Sigmoid colon (tissue), 7 donors: ENCODE results near the gene DIPK1C. TPM values are rescaled to one million over a fixed set of nuclear protein-coding genes. Genes with fewer than 3 reads are reported as not detected.

Source experiments
- DNase-seq: peaks from one replicate; pipeline ENCODE4 v3.0.0-alpha.2; 2019
- H3K27ac ChIP-seq, 4 donors: fragments of 200-600 bp; sonication (generic); one replicate each; pipeline ENCODE4 v1.5.1; 2016 to 2019; ENCODE audit warnings: mild to moderate bottlenecking in 1 of 4
- H3K27me3 ChIP-seq, 3 donors: fragments of 200-600 bp; sonication (generic); one replicate each; pipeline ENCODE4 v1.5.1; 2019; ENCODE audit warnings: mild to moderate bottlenecking in 1 of 3
- H3K36me3 ChIP-seq, 4 donors: fragments of 200-600 bp; sonication (generic); one replicate each; pipeline ENCODE4 v1.5.1; 2016 to 2019
- H3K4me1 ChIP-seq, 4 donors: fragments of 200-600 bp; sonication (generic); one replicate each; pipeline ENCODE4 v1.5.1; 2017 to 2019
- H3K4me3 ChIP-seq, 4 donors: fragments of 200-600 bp; sonication (generic); one replicate each; pipeline ENCODE4 v1.5.1; 2017 to 2019; ENCODE audit warnings: mild to moderate bottlenecking in 2 of 4, moderate library complexity in 1 of 4
- H3K9me3 ChIP-seq, 4 donors: fragments of 200-600 bp in 3 of 4; sonication (generic) in 3 of 4; one replicate each; pipeline versions ENCODE4 v1.5.1 to v1.6.1; 2013 to 2019
- EP300 ChIP-seq, 4 donors: sonication (generic); formaldehyde crosslinking; IDR thresholded peaks; one replicate each; pipeline ENCODE4 v1.6.1; 2017; ENCODE audit warnings: antibody characterized with exemption in 4 of 4
- POLR2A ChIP-seq, 2 donors: fragments of 450-650 bp; IDR thresholded peaks; one replicate each; pipeline ENCODE4 v1.6.1; 2016; ENCODE audit warnings: antibody characterized with exemption in 2 of 2, mild to moderate bottlenecking in 2 of 2, moderate library complexity in 2 of 2
- POLR2AphosphoS5 ChIP-seq, 4 donors: sonication (generic); formaldehyde crosslinking; IDR thresholded peaks; one replicate each; pipeline ENCODE4 v1.6.1; 2017; ENCODE audit warnings: antibody characterized with exemption in 4 of 4
- WGBS, 2 donors: extraction: QIAGEN DNeasy Blood & Tissue Kit; methylation state at CpG; one replicate each; pipeline ENCODE4 v1.1.7; 2013; 5-methylcytosine and 5-hydroxymethylcytosine counted together
- intact Hi-C: fragments of 100-400 bp; cut with DNase I; formaldehyde crosslinking; loops from one replicate; pipeline ENCODE4 v1.15.1; 2023
- polyA plus RNA-seq, 3 donors: library from polyadenylated mRNA; stranded (reverse); fragments of 200-250 nt; gene quantifications; one replicate each; pipeline ENCODE4 v1.2.3, GENCODE V29; 2013
- total RNA-seq, 4 donors: library from RNA; depleted of rRNA; stranded (reverse); fragments of >200 nt; gene quantifications; one replicate each; pipeline ENCODE4 v1.1.0, GENCODE V29; 2016
- TF ChIP-seq, protein P1 (sequence below), 4 experiments: fragments of 450-650 bp in 3 of 4; fragments of 200-600 bp in 1 of 4; IDR thresholded peaks; one replicate each; pipeline ENCODE4 v1.5.1; 2016 to 2019; ENCODE audit warnings: antibody characterized with exemption in 4 of 4, mild to moderate bottlenecking in 3 of 4, moderate library complexity in 2 of 4
- donor health status: healthy with polysubstance abuse.
- donor health status: Bipolar disorder and iron deficiency.
- donor health status: healthy.

The DIPK1C gene
- total and polyA plus RNA-seq, 7 donors = 0.48 to 1.1 (median 0.95) TPM; not detected in 3

DNA sequence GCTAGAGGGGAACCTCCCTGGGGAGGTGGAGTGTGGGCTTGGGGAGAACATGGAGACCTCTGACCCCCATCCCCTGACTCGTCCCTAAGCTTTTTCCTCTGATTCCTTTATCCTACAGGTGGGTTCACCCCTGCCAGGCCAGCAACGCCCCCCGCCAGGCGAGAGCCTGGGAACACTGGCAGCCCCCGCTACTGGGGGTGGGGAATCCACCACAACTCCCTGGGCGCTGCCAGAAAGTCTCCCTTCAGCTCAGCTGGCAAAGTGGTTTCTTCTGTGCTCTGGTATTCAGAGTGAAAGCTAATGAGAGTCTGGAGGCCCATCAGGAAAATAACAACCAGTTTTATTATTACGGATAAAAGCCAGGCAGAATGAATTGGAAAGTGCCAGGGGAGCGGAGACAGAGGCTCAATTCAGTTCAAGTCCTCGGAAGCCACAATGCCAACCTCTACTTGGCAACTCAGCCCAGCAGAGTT lies 2.8 kb downstream of the DIPK1C start:
- no peak overlapping the region for H3K4me3 ChIP-seq
- no peak for DNase-seq
- H3K27me3 ChIP-seq = peaks cover 19 to 65% (median 46%) of the 10 kb centered on the region in 3 donors
- intact Hi-C loops = no loop called here
- no peaks in the 10 kb centered on the region for H3K9me3 ChIP-seq
- H3K36me3 ChIP-seq = no peaks in the 10 kb centered on the region
- no peak for TF ChIP-seq POLR2AphosphoS5 (IDR thresholded peaks at IDR 0.05)
- TF ChIP-seq POLR2A (IDR thresholded peaks at IDR 0.05) = no peak
- TF ChIP-seq, protein P1, sequence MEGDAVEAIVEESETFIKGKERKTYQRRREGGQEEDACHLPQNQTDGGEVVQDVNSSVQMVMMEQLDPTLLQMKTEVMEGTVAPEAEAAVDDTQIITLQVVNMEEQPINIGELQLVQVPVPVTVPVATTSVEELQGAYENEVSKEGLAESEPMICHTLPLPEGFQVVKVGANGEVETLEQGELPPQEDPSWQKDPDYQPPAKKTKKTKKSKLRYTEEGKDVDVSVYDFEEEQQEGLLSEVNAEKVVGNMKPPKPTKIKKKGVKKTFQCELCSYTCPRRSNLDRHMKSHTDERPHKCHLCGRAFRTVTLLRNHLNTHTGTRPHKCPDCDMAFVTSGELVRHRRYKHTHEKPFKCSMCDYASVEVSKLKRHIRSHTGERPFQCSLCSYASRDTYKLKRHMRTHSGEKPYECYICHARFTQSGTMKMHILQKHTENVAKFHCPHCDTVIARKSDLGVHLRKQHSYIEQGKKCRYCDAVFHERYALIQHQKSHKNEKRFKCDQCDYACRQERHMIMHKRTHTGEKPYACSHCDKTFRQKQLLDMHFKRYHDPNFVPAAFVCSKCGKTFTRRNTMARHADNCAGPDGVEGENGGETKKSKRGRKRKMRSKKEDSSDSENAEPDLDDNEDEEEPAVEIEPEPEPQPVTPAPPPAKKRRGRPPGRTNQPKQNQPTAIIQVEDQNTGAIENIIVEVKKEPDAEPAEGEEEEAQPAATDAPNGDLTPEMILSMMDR (IDR thresholded peaks at IDR 0.05) = no peak
- no peak for TF ChIP-seq EP300 (IDR thresholded peaks at IDR 0.05)
- peaks cover 0 to 20% (median 19%) of the 10 kb centered on the region in 4 donors for H3K4me1 ChIP-seq
- no peak overlapping the region for H3K27ac ChIP-seq
- 91 to 94% methylated on average over 9 of the region's 9 CpGs for WGBS, 2 donors

DNA sequence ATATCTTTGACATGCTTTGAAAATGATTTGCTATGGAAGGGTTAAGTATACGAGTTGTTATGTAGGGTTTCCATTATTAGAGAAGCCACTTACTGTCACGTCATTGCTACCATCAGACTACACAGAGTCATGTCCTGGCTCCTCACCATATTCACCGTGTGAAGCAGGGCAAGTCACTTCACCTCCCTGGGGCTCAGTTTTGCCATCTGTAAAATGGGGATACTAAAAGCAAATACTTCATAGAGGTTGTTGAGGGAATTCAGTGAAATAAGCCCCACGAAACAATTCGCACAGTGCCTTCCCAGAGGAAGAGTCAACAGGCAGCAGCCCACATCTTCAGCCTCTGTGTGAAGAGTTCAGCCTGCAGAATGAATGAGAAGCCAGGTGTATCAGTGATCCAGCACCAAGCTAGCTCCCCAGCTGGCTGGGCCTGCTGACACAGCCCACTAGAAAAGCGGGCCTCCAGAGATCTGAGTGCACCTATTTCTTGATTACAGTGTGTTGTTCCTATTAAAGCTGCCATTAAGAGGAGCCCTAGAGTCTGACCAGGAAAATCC lies 3.4 kb downstream of the DIPK1C start:
- Histone ChIP-seq H3K4me1 (peaks cover 0 to 20% (median 19%) of the 10 kb centered on the region in 4 donors), H3K9me3 (no peaks in the 10 kb centered on the region), H3K4me3 (no peak overlapping the region), H3K36me3 (no peaks in the 10 kb centered on the region), H3K27ac (no peak overlapping the region), H3K27me3 (peaks cover 19 to 65% (median 46%) of the 10 kb centered on the region in 3 donors)
- WGBS, 2 donors = 92% methylated on average over 6 of the region's 6 CpGs
- TF ChIP-seq, protein P1 (IDR thresholded peaks at IDR 0.05) = no peak
- no peak for TF ChIP-seq POLR2A (IDR thresholded peaks at IDR 0.05)
- no peak for TF ChIP-seq POLR2AphosphoS5 (IDR thresholded peaks at IDR 0.05)
- TF ChIP-seq EP300 (IDR thresholded peaks at IDR 0.05) = no peak
- intact Hi-C loops = no loop called here
- DNase-seq = no peak

DNA sequence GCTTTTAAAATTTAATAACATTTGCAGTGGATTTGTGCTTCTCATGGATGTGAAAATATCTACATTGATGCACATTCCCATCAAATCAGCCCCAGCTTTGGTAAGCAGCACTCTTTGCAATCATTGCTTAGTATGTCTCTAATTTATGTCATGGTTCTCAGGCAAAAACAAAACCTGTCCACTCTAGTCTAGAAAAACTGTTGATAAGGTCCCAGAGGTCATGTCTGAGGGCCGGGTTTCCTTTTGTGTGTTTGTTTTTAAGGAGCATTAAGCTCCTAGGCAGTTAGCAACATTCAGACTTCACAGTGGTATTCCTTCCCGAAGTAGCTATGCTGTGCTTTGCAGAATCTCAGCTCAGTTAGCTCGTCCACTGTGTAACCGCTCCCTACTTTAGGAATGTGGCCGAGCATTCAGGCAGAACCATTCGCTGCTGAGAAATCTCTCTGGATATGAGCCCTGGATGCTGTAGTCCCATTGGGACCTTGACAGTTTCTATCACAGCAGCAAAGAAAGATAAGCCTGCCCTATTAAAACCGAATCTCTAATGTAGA lies 4.0 kb downstream of the DIPK1C start:
- Histone ChIP-seq H3K9me3 (no peaks in the 10 kb centered on the region), H3K4me3 (no peak overlapping the region), H3K36me3 (no peaks in the 10 kb centered on the region), H3K4me1 (peaks cover 0 to 20% (median 19%) of the 10 kb centered on the region in 4 donors), H3K27me3 (peaks cover 19 to 60% (median 46%) of the 10 kb centered on the region in 3 donors), H3K27ac (no peak overlapping the region)
- intact Hi-C loops = no loop called here
- TF ChIP-seq EP300 (IDR thresholded peaks at IDR 0.05) = no peak
- no peak for TF ChIP-seq POLR2A (IDR thresholded peaks at IDR 0.05)
- TF ChIP-seq, protein P1 (IDR thresholded peaks at IDR 0.05) = no peak
- TF ChIP-seq POLR2AphosphoS5 (IDR thresholded peaks at IDR 0.05) = no peak
- no peak for DNase-seq
- WGBS, 2 donors = 70 to 73% methylated on average over 7 of the region's 7 CpGs

DNA sequence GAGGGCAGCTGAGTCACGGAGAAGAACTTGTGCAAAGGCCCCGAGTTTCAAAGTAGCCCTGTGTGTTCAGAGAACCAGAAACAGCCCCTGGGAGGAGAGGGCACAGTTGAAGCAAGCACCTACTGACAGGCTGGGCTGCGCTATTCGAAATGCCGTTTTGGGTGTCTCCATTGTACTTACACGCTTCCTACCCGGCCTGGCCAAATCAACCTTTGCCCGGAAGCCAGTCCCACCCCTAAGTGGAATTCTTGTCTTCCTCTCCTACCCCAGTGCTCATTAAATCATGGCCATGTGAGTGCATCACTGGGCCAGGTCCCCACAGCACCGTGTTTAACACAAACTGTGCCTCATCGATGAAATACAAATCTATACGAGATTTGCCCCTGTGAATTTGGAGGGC lies 6.0 kb downstream of the DIPK1C start:
- no peaks in the 10 kb centered on the region for H3K9me3 ChIP-seq
- intact Hi-C loops = no loop called here
- DNase-seq = no peak
- 41 to 83% methylated on average over 11 of the region's 11 CpGs for WGBS, 2 donors
- no peaks in the 10 kb centered on the region for H3K36me3 ChIP-seq
- no peak for TF ChIP-seq POLR2AphosphoS5 (IDR thresholded peaks at IDR 0.05)
- no peak for TF ChIP-seq EP300 (IDR thresholded peaks at IDR 0.05)
- no peak for TF ChIP-seq POLR2A (IDR thresholded peaks at IDR 0.05)
- TF ChIP-seq, protein P1 (IDR thresholded peaks at IDR 0.05) = no peak
- H3K4me3 ChIP-seq = no peak overlapping the region
- peaks cover 0 to 5% (median 3%) of the 10 kb centered on the region in 4 donors for H3K4me1 ChIP-seq
- peak overlapping the region in 1 of 4 donors; percentile 14 for H3K27ac ChIP-seq
- peaks cover 11 to 42% (median 29%) of the 10 kb centered on the region in 3 donors for H3K27me3 ChIP-seq
